Fibroblast of lung (primary cell): Measurements from ENCODE around the gene POT1.

ENCODE experiments used
- EZH2 ChIP-seq: IDR thresholded peaks from 2 replicates; pipeline ENCODE4 v1.5.1; 2012; ENCODE audit warnings: low read length, control low read depth, mild to moderate bottlenecking; ENCODE audit errors: missing control alignments
- TF ChIP-seq, protein P1 (sequence below), 2 donors: IDR thresholded peaks in 1 of 2; conservative IDR thresholded peaks in 1 of 2; 1 replicate in 1 of 2; 2 replicates in 1 of 2; pipeline ENCODE4 v1.5.1; 2011 to 2012; ENCODE audit warnings: low read length in 2 of 2, control low read depth in 1 of 2, inconsistent platforms in 1 of 2, low read depth in 1 of 2, mild to moderate bottlenecking in 1 of 2

DNA sequence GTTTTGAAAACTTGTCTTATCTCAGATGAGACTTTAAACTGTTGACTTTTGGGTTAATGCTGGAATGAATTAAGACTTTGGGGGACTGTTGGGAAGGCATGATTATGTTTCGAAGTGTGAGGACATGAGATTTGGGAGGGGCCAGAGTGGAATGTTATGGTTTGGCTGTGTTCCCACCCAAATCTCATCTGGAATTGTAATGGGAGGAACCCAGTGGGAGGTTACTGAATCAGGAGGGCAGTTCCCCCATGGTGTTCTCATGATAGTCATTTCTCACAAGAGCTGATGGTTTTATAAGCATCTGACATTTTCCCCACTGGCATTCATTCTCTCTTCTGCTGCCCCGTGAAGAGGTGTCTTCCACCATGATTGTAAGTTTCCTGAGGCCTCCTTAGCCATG, 13.8 kb upstream of the POT1 start:
- TF ChIP-seq, protein P1, sequence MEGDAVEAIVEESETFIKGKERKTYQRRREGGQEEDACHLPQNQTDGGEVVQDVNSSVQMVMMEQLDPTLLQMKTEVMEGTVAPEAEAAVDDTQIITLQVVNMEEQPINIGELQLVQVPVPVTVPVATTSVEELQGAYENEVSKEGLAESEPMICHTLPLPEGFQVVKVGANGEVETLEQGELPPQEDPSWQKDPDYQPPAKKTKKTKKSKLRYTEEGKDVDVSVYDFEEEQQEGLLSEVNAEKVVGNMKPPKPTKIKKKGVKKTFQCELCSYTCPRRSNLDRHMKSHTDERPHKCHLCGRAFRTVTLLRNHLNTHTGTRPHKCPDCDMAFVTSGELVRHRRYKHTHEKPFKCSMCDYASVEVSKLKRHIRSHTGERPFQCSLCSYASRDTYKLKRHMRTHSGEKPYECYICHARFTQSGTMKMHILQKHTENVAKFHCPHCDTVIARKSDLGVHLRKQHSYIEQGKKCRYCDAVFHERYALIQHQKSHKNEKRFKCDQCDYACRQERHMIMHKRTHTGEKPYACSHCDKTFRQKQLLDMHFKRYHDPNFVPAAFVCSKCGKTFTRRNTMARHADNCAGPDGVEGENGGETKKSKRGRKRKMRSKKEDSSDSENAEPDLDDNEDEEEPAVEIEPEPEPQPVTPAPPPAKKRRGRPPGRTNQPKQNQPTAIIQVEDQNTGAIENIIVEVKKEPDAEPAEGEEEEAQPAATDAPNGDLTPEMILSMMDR (conservative IDR thresholded peaks at IDR 0.05 in 1 of 2, IDR thresholded peaks at IDR 0.05 in 1 of 2; ENCODE audit: low read depth in 1 of 2, low read length in 2 of 2), result no peak
- TF ChIP-seq EZH2, result no peak
